Measurements from ENCODE around the gene CABYR.

DNA sequence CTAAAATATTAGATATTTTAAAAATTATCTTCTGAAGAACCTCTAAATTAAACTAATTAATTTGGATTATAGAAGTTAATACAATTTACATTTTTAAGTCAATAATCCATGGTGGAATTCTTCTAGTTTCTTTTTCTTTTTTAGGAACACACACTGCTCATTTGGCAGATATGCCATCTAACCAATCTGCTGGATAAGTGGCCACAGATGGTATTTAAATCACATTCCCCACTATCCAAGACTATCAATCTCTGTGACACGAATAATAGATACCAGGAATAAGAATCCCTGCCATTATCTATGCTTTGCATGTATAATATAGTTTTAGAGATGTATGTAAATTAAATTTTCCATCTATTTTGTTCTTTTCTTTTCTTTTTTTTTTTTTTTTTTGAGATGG lies 58.5 kb downstream of the CABYR start:
- no peak for TF ChIP-seq YY1 (IDR thresholded peaks at IDR 0.05; ENCODE audit: insufficient read depth, insufficient read length)
- no peak for TF ChIP-seq SUZ12 (IDR thresholded peaks at IDR 0.05; ENCODE audit: extremely low read depth, insufficient read depth, insufficient read length)

All from NT2/D1 (cell line).